Neural progenitor cell (in vitro differentiated cells): ENCODE data around the gene NME1. TPM values are rescaled to one million over a fixed set of nuclear protein-coding genes. Genes with fewer than 3 reads are reported as not detected.

Experiments
- DNase-seq: peaks from one replicate; pipeline ENCODE4 v3.0.0-alpha.2; 2016; ENCODE audit warnings: low spot score
- H2AFZ ChIP-seq: fragments of 200-600 bp; sonication (generic); replicated peaks from 2 replicates; pipeline ENCODE4 v1.6.1; 2016; ENCODE audit warnings: antibody characterized with exemption
- H3F3A ChIP-seq: fragments of 200-600 bp; sonication (generic); 2 replicates; pipeline ENCODE4 v1.6.1; 2016; ENCODE audit warnings: antibody characterized with exemption, low read depth
- H3K27ac ChIP-seq: fragments of 200-600 bp; sonication (generic); 2 replicates; pipeline ENCODE4 v1.5.1; 2016; ENCODE audit warnings: mild to moderate bottlenecking
- H3K27me3 ChIP-seq: fragments of 200-600 bp; sonication (generic); 2 replicates; pipeline ENCODE4 v1.6.1; 2016; ENCODE audit warnings: mild to moderate bottlenecking, moderate library complexity
- H3K36me3 ChIP-seq: fragments of 200-600 bp; sonication (generic); 2 replicates; pipeline ENCODE4 v1.5.1; 2016
- H3K4me1 ChIP-seq: fragments of 200-600 bp; sonication (generic); 2 replicates; pipeline ENCODE4 v1.6.1; 2016; ENCODE audit warnings: mixed run types
- H3K4me2 ChIP-seq: fragments of 200-600 bp; sonication (generic); 2 replicates; pipeline ENCODE4 v1.6.1; 2016
- H3K4me3 ChIP-seq: fragments of 200-600 bp; sonication (generic); 2 replicates; pipeline ENCODE4 v1.5.1; 2016
- H3K79me2 ChIP-seq: fragments of 200-600 bp; sonication (generic); 2 replicates; pipeline ENCODE4 v1.6.1; 2016; ENCODE audit warnings: low read depth
- H3K9ac ChIP-seq: fragments of 200-600 bp; sonication (generic); 2 replicates; pipeline ENCODE4 v1.6.1; 2016
- H3K9me3 ChIP-seq: fragments of 200-600 bp; sonication (generic); 2 replicates; pipeline ENCODE4 v1.5.1; 2016; ENCODE audit warnings: low read depth
- H4K20me1 ChIP-seq: fragments of 200-600 bp; sonication (generic); 2 replicates; pipeline ENCODE4 v1.6.1; 2016; ENCODE audit warnings: low read depth
- H3K27ac Mint-ChIP-seq: 3 replicates; pipeline ENCODE4 v1.8.0; 2021; ENCODE audit warnings: mixed read lengths
- H3K27me3 Mint-ChIP-seq: 2 replicates; pipeline ENCODE4 v1.8.0; 2022; ENCODE audit warnings: low read depth, mild to moderate bottlenecking, inconsistent platforms, moderate library complexity, mixed read lengths; ENCODE audit not compliant: insufficient read depth
- H3K36me3 Mint-ChIP-seq: 3 replicates; pipeline ENCODE4 v1.8.0; 2021; ENCODE audit warnings: mixed read lengths
- H3K4me1 Mint-ChIP-seq: 3 replicates; pipeline ENCODE4 v1.8.0; 2021; ENCODE audit warnings: mixed read lengths
- H3K4me3 Mint-ChIP-seq: 3 replicates; pipeline ENCODE4 v1.8.0; 2021; ENCODE audit warnings: mild to moderate bottlenecking, moderate library complexity, mixed read lengths
- H3K9me3 Mint-ChIP-seq: 3 replicates; pipeline ENCODE4 v1.8.0; 2020; ENCODE audit warnings: mixed read lengths
- EZH2 ChIP-seq: fragments of 200-600 bp; sonication (generic); IDR thresholded peaks from 2 replicates; pipeline ENCODE4 v1.6.1; 2017; ENCODE audit warnings: antibody characterized with exemption, mild to moderate bottlenecking, moderate library complexity
- EZH2phosphoT487 ChIP-seq: fragments of 200-600 bp; sonication (generic); IDR thresholded peaks from 2 replicates; pipeline ENCODE4 v1.6.1; 2017; ENCODE audit warnings: antibody characterized with exemption
- total RNA-seq: library from RNA; depleted of rRNA; stranded (reverse); fragments of >200 nt; gene quantifications from 2 replicates; pipeline ENCODE4 v1.2.3, GENCODE V29; 2015; ENCODE audit warnings: low replicate concordance
- TF ChIP-seq, protein P1 (sequence below): fragments of 200-600 bp; sonication (generic); IDR thresholded peaks from 2 replicates; pipeline ENCODE4 v1.5.1; 2017; ENCODE audit warnings: antibody characterized with exemption, mild to moderate bottlenecking

NME1 gene
- total RNA-seq, 1 donor from 2014 or later = 89.5 TPM

DNA sequence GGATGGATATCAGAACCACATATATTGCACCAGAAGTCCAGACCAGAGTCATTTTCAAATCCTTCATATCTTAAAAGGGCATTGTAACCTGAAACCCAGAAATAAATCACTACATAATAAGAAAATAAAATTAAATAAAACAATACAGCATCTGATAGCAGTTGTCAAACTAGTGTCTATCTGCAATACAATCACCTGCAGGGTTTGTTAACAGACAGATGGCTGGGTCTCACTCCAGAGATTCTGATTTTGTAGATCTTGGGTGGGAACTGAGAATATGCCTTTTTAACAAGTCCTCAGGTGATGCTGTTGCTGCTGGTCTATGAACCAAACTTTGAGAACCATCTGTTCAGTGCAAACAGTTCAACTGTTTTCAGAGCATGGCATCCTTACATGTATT, 50.5 kb downstream of the NME1 start:
- Histone ChIP-seq H2AFZ (no peak overlapping the region), H3K27ac (no peak overlapping the region), H3K9ac (no peak overlapping the region), H3K27me3 (no peaks in the 10 kb centered on the region), H3K36me3 (peaks cover 38% of the 10 kb centered on the region), H3F3A (no peaks in the 10 kb centered on the region), H3K4me2 (no peak overlapping the region), H3K4me1 (no peaks in the 10 kb centered on the region), H3K79me2 (no peaks in the 10 kb centered on the region), H4K20me1 (no peaks in the 10 kb centered on the region), H3K4me3 (no peak overlapping the region), H3K9me3 (no peaks in the 10 kb centered on the region)
- no peak for DNase-seq
- TF ChIP-seq EZH2phosphoT487 (no peak), EZH2 (no peak)
- TF ChIP-seq, protein P1, sequence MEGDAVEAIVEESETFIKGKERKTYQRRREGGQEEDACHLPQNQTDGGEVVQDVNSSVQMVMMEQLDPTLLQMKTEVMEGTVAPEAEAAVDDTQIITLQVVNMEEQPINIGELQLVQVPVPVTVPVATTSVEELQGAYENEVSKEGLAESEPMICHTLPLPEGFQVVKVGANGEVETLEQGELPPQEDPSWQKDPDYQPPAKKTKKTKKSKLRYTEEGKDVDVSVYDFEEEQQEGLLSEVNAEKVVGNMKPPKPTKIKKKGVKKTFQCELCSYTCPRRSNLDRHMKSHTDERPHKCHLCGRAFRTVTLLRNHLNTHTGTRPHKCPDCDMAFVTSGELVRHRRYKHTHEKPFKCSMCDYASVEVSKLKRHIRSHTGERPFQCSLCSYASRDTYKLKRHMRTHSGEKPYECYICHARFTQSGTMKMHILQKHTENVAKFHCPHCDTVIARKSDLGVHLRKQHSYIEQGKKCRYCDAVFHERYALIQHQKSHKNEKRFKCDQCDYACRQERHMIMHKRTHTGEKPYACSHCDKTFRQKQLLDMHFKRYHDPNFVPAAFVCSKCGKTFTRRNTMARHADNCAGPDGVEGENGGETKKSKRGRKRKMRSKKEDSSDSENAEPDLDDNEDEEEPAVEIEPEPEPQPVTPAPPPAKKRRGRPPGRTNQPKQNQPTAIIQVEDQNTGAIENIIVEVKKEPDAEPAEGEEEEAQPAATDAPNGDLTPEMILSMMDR = no peak
- Mint-ChIP-seq H3K36me3 (peaks cover 10% of the 10 kb centered on the region), H3K4me3 (no peak overlapping the region), H3K27ac (no peak overlapping the region), H3K27me3 (no peaks in the 10 kb centered on the region), H3K9me3 (no peaks in the 10 kb centered on the region), H3K4me1 (no peaks in the 10 kb centered on the region)

Other genes with a start within 250 kb of the NME1 start
- gene SPAG9, start 32.7 kb upstream of the NME1 start, total RNA-seq = 89.7 and 99.5 TPM in 2 replicates
- gene NME2, start 12.9 kb downstream of the NME1 start, total RNA-seq = 287 and 388 TPM in 2 replicates
- gene MBTD1, start 106.5 kb downstream of the NME1 start, total RNA-seq = 50.1 and 69.8 TPM in 2 replicates
- 78.7 and 107 TPM in 2 replicates for gene UTP18, start 107.0 kb downstream of the NME1 start, total RNA-seq